ENCODE data around the gene TPP1.

GRCh38 chr11:6658647-6659046, 39.4 kb upstream of the TPP1 start:
- no peak for TF ChIP-seq POLR2A (IDR thresholded peaks at IDR 0.05)
- no peak for TF ChIP-seq CTCF (IDR thresholded peaks at IDR 0.05)
- TF ChIP-seq POLR2AphosphoS5 (IDR thresholded peaks at IDR 0.05): no peak
- TF ChIP-seq EP300 (IDR thresholded peaks at IDR 0.05): no peak
